Right renal pelvis (tissue), 4 donors: Measurements from ENCODE around the gene SFXN5. TPM values are rescaled to one million over a fixed set of nuclear protein-coding genes. Genes with fewer than 3 reads are reported as not detected.
"Not testable (repeated sequence)": the region's sequence is repeated elsewhere in the genome, so short reads cannot be mapped to it uniquely, and the experiment has no call there.

ENCODE experiments used
- DNase-seq, 4 donors: peaks; one replicate each; pipeline ENCODE4 v3.0.0-alpha.2; 2013; ENCODE audit warnings: low read depth in 4 of 4, low spot score in 3 of 4, missing footprints in 1 of 4
- polyA plus RNA-seq, 4 donors: library from polyadenylated mRNA; unstranded; fragments of 120-200 nt; gene quantifications; one replicate each; pipeline ENCODE4 v1.2.1, GENCODE V29; 2013; ENCODE audit not compliant: insufficient read length in 4 of 4

SFXN5 gene
- polyA plus RNA-seq, 4 donors = 25.9 to 32.6 (median 26.9) TPM

- DNase-seq = no peak
Observed at GRCh38 chr2:72914589-72915319, 156.8 kb downstream of the SFXN5 start.

DNA sequence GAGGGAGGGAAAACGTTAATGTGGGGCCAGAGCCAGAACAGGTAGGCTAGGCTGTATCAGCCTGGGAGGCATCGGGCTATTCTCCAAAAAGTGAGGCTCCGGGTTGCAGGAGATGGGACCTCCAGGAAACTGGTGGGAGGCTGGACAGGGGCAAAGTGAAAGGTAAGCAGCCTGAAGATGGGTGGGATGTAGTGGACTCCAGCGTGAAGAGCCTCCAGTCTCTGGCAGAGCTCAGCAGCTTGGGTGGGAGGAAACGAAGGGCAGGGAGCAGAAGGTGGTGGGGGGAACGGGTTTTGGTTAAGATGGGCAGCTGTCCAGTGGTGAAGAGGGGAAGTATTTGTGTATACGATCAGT is 157.3 kb downstream of the SFXN5 start:
- no peak for DNase-seq

DNA sequence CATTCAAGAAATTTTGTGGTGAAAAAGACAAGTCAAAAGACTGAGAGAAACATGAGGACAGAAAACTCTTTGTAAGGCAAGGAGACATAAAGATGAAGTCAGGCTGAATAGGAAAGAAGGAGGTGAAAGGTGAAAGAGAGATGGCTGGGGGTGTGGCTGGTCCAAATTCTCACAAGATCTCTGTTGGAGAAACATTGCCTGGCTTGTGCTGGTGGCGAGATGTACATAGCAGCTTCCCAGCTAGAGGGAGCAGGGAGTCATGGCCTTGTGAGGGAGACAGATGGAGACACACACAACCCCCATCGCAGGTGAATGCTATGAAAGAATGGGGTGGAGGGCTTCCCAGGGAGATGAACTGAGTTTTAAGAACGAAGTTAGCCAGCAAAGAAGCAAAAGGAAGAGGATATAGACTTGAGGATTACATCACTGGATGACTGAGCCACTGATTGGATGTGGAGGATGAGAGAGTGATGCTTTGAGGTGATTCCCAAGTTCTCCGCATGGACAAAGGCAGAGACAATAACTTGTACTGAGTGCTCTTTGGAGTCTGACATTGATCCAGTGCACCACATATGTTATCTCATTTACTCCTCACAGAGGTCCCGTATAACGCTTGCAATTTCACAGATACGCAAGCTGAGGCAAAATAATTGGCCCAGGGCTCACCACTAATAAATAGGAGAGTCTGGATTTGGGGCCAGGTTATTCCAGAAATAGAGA is 157.9 kb downstream of the SFXN5 start:
- no peak for DNase-seq

GRCh38 chr2:72911256-72911655 is 160.3 kb downstream of the SFXN5 start:
- no peak for DNase-seq

DNA sequence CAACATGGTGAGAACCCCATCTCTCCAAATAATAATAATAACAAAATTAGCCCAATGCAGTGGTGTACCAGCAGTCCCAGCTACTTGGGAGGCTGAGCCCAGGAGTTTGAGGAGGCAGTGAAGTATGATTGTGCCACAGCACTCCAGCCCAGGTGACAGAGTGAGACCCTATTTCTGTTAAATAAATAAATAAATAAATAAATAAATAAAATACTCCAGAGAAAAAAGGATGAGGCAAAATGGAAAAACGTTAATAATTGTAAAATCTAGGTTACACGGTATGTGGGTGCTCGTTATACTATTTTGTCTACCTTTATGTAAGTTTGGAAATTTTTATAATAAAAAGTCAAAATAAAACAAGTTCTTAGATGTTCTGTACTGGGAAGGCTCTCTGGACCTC is 162.8 kb downstream of the SFXN5 start:
- DNase-seq = no peak

DNA sequence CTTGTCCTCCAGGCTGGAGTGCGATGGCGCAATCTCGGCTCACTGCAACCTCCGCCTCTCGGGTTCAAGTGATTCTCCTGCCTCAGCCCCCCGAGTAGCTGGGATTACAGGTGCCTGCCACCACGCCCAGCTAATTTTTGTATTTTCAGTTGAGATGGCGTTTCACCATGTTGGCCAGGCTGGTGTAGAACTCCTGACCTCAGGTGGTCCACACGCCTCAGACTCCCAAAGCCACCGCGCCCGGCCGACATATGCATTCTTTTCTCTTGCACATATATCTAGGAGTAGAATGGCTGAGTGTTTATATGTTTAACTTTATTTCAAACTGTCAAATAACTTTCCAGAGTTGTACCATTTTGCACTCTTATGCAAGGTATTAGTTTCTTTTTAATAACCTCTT is 164.1 kb downstream of the SFXN5 start:
- not testable (repeated sequence) for DNase-seq

GRCh38 chr2:72901426-72901825 is 170.1 kb downstream of the SFXN5 start:
- DNase-seq = no peak

DNA sequence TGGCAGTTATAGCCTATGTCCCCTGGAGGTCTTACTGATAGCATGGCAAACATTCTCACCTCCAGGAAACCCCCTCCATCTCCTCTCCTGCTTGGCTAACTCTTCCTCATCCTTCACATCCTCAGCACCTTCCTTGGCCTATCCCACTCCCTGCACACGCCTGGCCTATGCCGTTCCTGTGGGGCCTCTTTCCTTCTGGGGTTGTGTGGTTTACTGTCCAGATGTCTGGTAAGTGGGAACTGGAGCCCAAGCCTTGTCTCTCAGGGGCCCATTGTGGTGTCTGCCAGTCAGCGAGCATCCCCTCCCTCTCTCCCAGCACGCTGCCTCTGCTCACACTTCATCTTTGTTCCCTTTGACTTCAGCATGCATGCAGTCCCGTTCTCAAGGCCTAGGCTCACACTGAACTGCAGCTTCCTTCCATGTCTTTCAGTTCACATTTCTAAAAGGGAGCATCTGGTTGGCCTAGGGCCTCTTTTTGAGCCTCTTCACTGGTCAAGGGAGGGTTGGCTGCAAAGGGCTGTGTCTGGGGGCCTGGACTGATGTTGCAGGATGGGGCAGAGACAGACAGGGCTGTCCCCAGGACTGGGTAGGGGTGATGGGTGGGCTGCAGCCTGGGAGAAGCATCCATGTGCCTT is 171.2 kb downstream of the SFXN5 start:
- no peak for DNase-seq

DNA sequence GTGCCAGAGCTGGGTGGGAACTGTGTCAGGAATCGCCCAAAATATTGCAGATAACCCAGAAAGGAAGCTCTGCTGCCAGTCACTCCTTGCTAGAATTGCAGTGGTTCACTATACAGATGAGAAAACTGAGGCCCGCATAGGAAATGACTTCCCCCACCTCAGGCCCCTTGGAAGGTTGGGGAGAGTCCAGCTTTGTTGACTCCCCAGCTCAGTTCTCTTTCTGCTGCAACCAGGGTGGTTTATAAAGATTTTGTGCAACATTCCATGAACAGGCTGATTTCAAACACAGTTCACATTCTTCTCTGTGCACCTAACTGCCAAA is 173.0 kb downstream of the SFXN5 start:
- DNase-seq = no peak

- DNase-seq = no peak
Observed at GRCh38 chr2:72897785-72898584, 173.5 kb downstream of the SFXN5 start.

GRCh38 chr2:72896446-72896845 is 175.1 kb downstream of the SFXN5 start:
- DNase-seq = no peak

DNA sequence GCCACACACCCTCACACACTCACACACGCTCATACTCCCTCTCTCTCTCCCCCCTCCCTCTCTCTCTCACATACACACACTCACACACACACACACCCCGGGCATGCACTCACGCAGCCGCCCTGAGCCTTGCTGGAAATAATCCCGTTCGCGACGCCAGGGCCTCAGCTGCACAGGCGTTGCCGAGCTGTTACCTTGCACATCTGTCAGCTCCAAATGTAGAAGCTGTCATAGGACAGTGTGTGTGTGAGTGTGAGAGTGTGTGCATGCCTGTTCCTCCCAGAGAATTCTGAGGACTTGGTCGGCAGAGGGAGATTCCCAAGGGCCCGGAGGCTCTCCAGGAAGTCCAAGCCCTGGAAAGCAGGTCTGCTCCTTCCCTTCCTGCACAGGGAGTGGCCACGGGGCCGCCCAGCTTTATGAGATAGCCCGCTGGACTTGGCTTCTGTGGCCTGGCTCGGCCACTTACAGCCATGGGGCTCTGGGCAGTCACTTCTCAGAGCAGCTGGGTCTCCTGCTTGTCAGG is 175.7 kb downstream of the SFXN5 start:
- no peak for DNase-seq

- no peak for DNase-seq
Observed at GRCh38 chr2:72895154-72895553, 176.4 kb downstream of the SFXN5 start.

DNA sequence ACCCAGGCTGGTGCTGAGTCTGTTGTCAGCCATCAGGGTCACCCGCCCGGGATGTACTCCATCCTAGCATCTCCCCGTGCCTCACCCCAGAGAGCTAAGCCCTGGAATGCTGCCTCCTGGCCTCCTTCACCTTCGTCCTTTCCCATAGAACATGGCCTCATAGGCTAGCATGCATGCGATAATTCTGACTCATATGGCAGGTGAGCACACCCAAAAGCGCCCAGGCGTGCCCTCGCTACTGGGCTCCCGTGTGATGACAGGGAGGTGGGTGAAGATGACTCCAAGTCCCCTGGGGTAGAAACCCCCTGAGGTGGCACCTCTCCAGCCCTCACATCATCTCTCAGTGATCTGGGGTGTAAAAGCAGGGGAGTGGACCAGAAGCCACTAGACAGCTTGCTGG is 177.0 kb downstream of the SFXN5 start:
- DNase-seq = no peak

- no peak for DNase-seq
Observed at GRCh38 chr2:72893594-72894319, 177.8 kb downstream of the SFXN5 start.

- DNase-seq = peak in 1 of 4 donors; percentile 25
Observed at GRCh38 chr2:72892506-72893173, 178.9 kb downstream of the SFXN5 start.
